ENCODE results near the gene CXCL1.
"Not testable (repeated sequence)": the region's sequence is repeated elsewhere in the genome, so short reads cannot be mapped to it uniquely, and the experiment has no call there.

The CXCL1 gene

DNA sequence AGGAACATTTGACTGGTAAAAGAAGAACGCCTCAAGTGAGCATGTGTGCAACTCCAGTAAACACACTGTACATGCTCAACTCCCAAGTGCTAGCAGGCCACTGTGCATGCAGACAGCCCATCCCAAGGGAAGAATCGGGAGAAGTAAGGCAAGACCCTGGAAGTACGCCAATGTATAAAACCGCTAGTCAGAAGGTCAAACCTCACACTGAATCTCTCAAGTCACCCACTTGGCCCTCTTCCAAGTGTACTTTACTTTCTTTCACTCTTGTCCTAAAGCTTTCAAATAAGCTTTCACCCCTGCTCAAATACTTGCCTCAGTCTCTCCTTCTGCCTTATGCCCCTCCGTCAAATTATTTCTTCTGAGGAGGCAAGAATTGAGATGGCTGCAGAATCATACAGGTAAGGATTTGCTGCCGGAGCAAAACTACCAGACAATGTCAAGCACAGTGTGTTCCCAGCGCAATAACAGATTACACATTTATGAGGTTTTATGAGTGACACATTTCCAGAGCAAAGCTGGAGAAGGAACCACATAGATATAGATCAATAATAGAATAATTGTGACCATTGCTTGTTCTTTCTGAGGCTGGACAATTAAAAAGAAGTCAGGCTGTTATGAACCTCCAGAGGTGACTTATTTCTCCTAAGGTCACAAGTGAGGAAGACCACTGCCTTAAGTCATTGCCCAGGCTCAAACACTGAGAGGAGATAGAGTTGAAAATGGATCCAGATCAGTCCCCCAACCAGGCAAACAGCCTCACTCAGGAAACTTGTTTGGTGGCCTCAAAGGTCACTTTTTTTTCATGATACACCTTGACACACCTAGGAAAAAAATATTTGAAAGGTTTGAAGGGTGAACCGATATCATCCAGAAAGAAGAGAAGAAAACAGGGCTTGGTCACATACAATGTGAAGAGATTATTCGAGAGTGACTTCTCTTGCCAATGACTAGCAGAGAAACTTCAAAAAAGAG lies 26.3 kb downstream of the CXCL1 start:
- DNase-seq, result no peak
- TF ChIP-seq EZH2phosphoT487 (IDR thresholded peaks at IDR 0.05; ENCODE audit: low read length) (no peak), EZH2 (optimal IDR thresholded peaks at IDR 0.05; ENCODE audit: low read depth, low read length) (no peak)
- TF ChIP-seq, protein P1, sequence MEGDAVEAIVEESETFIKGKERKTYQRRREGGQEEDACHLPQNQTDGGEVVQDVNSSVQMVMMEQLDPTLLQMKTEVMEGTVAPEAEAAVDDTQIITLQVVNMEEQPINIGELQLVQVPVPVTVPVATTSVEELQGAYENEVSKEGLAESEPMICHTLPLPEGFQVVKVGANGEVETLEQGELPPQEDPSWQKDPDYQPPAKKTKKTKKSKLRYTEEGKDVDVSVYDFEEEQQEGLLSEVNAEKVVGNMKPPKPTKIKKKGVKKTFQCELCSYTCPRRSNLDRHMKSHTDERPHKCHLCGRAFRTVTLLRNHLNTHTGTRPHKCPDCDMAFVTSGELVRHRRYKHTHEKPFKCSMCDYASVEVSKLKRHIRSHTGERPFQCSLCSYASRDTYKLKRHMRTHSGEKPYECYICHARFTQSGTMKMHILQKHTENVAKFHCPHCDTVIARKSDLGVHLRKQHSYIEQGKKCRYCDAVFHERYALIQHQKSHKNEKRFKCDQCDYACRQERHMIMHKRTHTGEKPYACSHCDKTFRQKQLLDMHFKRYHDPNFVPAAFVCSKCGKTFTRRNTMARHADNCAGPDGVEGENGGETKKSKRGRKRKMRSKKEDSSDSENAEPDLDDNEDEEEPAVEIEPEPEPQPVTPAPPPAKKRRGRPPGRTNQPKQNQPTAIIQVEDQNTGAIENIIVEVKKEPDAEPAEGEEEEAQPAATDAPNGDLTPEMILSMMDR (IDR thresholded peaks at IDR 0.05; ENCODE audit: low read length), result no peak

GRCh38 chr4:73896416-73896815 lies 27.2 kb downstream of the CXCL1 start:
- TF ChIP-seq EZH2phosphoT487 (IDR thresholded peaks at IDR 0.05; ENCODE audit: low read length) (no peak), EZH2 (optimal IDR thresholded peaks at IDR 0.05; ENCODE audit: low read depth, low read length) (no peak)
- TF ChIP-seq, protein P1 (IDR thresholded peaks at IDR 0.05; ENCODE audit: low read length), result no peak
- H4K20me1 ChIP-seq (ENCODE audit: insufficient read depth, low read length), result no peaks in the 10 kb centered on the region
- no peak overlapping the region for H3K4me3 ChIP-seq (ENCODE audit: low read length)
- DNase-seq, result no peak
- no peaks in the 10 kb centered on the region for H3K36me3 ChIP-seq (replicated peaks; ENCODE audit: insufficient read depth, low read length)
- peaks cover 12% of the 10 kb centered on the region for H3K4me1 ChIP-seq (ENCODE audit: low read length)
- no peak overlapping the region for H3K27ac ChIP-seq (ENCODE audit: low read length)
- H3K4me2 ChIP-seq (ENCODE audit: low read depth, low read length), result no peak overlapping the region
- H2AFZ ChIP-seq (ENCODE audit: low read length), result no peak overlapping the region
- H3K79me2 ChIP-seq (ENCODE audit: low read length), result no peaks in the 10 kb centered on the region
- no peaks in the 10 kb centered on the region for H3K9me3 ChIP-seq (replicated peaks; ENCODE audit: insufficient read depth, low read length)
- no peaks in the 10 kb centered on the region for H3K9me2 ChIP-seq (replicated peaks; ENCODE audit: insufficient read depth, low read length)
- H3K9ac ChIP-seq (ENCODE audit: low read length), result no peak overlapping the region
- H3F3A ChIP-seq (ENCODE audit: insufficient read depth, low read length), result no peaks in the 10 kb centered on the region
- H3K27me3 ChIP-seq (replicated peaks; ENCODE audit: insufficient read depth, low read length), result no peaks in the 10 kb centered on the region

More for the DNA sequence above, 26.3 kb downstream of the CXCL1 start:
- no peak overlapping the region for H3K4me3 ChIP-seq (ENCODE audit: low read length)
- H3K36me3 ChIP-seq (replicated peaks; ENCODE audit: insufficient read depth, low read length), result no peaks in the 10 kb centered on the region
- peaks cover 12% of the 10 kb centered on the region for H3K4me1 ChIP-seq (ENCODE audit: low read length)
- H3K27ac ChIP-seq (ENCODE audit: low read length), result no peak overlapping the region
- H3K9me3 ChIP-seq (replicated peaks; ENCODE audit: insufficient read depth, low read length), result no peaks in the 10 kb centered on the region
- no peak overlapping the region for H3K9ac ChIP-seq (ENCODE audit: low read length)
- H3K79me2 ChIP-seq (ENCODE audit: low read length), result no peaks in the 10 kb centered on the region
- no peak overlapping the region for H3K4me2 ChIP-seq (ENCODE audit: low read depth, low read length)
- H4K20me1 ChIP-seq (ENCODE audit: insufficient read depth, low read length), result no peaks in the 10 kb centered on the region
- H3K27me3 ChIP-seq (replicated peaks; ENCODE audit: insufficient read depth, low read length), result no peaks in the 10 kb centered on the region
- no peaks in the 10 kb centered on the region for H3K9me2 ChIP-seq (replicated peaks; ENCODE audit: insufficient read depth, low read length)
- H2AFZ ChIP-seq (ENCODE audit: low read length), result no peak overlapping the region
- no peaks in the 10 kb centered on the region for H3F3A ChIP-seq (ENCODE audit: insufficient read depth, low read length)

DNA sequence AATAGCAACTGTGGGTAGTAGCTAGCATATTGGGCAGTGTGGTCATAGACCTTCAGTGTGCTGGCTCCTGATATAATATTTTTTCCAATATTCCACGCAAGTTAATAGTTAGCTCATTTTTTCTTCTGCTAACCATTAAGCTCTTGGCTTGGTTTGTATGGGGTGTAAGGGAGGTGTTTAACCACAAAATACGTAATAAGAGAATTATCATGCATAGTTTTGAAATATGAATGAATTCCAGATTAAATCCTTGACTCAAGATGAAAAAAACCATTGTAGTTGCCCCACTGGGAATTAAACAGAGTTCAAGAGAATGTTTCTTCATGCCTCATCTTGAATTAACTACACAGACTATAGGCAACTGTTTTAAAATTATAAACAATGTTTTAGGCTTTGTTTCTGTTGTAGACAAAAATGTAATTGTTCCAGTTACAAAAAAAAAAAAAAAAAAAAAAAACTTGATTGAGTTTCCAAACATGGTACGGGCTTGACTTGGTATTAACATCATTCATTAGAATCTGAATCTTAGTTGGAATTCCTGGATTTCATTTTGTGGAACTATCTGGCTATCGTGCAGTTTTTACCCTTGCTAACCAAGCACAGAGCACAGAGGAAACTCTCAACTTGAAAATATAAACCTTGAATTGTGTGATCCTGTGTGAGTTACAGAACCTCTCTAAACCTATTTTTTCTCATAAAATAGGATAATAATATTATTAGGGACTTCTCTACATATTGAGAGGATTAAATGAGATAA lies 28.4 kb downstream of the CXCL1 start:
- TF ChIP-seq EZH2 (optimal IDR thresholded peaks at IDR 0.05; ENCODE audit: low read depth, low read length), result no peak
- TF ChIP-seq, protein P1 (IDR thresholded peaks at IDR 0.05; ENCODE audit: low read length), result no peak
- no peak for TF ChIP-seq EZH2phosphoT487 (IDR thresholded peaks at IDR 0.05; ENCODE audit: low read length)
- Histone ChIP-seq H3K27ac (ENCODE audit: low read length) (no peak overlapping the region), H3K79me2 (ENCODE audit: low read length) (no peaks in the 10 kb centered on the region), H3K27me3 (replicated peaks; ENCODE audit: insufficient read depth, low read length) (no peaks in the 10 kb centered on the region), H3K9ac (ENCODE audit: low read length) (no peak overlapping the region), H3K9me3 (replicated peaks; ENCODE audit: insufficient read depth, low read length) (no peaks in the 10 kb centered on the region), H4K20me1 (ENCODE audit: insufficient read depth, low read length) (no peaks in the 10 kb centered on the region), H3K4me2 (ENCODE audit: low read depth, low read length) (no peak overlapping the region), H3K4me1 (ENCODE audit: low read length) (peaks cover 5% of the 10 kb centered on the region; the same call in 1 of the 2 replicates), H3F3A (ENCODE audit: insufficient read depth, low read length) (no peaks in the 10 kb centered on the region), H3K9me2 (replicated peaks; ENCODE audit: insufficient read depth, low read length) (no peaks in the 10 kb centered on the region), H3K36me3 (replicated peaks; ENCODE audit: insufficient read depth, low read length) (no peaks in the 10 kb centered on the region), H2AFZ (ENCODE audit: low read length) (no peak overlapping the region), H3K4me3 (ENCODE audit: low read length) (no peak overlapping the region)
- no peak for DNase-seq

DNA sequence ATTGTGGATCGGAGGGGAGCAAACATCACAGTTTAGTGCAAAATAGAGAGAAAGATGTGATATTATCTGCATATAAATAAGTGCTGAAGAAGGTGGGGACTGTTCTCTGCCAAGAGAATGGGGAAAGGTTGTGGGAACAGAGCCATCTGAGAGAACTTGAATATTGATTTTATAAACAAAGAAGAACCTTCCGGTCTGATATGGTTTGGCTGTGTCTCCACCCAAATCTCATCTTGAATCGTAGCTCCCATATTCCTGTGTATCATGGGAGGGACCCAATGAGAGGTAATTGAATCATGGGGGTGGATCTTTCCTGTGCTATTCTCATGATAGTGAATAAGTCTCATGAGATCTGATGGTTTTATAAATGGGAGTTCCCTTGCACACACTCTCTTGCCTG lies 30.1 kb downstream of the CXCL1 start:
- H3K36me3 ChIP-seq (replicated peaks; ENCODE audit: insufficient read depth, low read length); H3F3A ChIP-seq (ENCODE audit: insufficient read depth, low read length); H3K27ac ChIP-seq (ENCODE audit: low read length); H3K79me2 ChIP-seq (ENCODE audit: low read length); H3K9me3 ChIP-seq (replicated peaks; ENCODE audit: insufficient read depth, low read length); H3K27me3 ChIP-seq (replicated peaks; ENCODE audit: insufficient read depth, low read length); H3K4me3 ChIP-seq (ENCODE audit: low read length); H3K9me2 ChIP-seq (replicated peaks; ENCODE audit: insufficient read depth, low read length); H3K4me1 ChIP-seq (ENCODE audit: low read length); H3K4me2 ChIP-seq (ENCODE audit: low read depth, low read length); DNase-seq; H2AFZ ChIP-seq (ENCODE audit: low read length); H4K20me1 ChIP-seq (ENCODE audit: insufficient read depth, low read length); H3K9ac ChIP-seq (ENCODE audit: low read length): not testable (repeated sequence)
